Measurements from ENCODE around the gene MFSD8.

DNA sequence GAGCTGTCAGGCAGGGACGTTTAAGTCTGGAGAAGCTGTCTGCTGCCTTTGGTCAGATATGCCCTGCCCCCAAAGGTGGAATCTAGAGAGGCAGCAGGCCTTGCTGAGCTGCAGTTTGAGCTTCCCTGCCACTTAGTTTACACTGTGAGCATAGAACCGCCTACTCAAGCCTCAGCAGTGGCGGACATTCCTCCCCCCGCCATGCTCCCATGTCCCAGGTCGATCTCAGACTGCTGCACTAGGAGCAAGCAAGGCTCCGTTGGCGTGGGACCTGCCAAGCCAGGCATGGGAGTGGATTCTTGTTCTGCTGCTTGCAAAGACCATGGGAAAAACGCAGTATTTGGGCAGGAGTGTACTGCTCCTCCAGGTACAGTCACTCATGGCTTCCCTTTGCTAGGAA lies 59.9 kb downstream of the MFSD8 start:
- TF ChIP-seq, protein P1, sequence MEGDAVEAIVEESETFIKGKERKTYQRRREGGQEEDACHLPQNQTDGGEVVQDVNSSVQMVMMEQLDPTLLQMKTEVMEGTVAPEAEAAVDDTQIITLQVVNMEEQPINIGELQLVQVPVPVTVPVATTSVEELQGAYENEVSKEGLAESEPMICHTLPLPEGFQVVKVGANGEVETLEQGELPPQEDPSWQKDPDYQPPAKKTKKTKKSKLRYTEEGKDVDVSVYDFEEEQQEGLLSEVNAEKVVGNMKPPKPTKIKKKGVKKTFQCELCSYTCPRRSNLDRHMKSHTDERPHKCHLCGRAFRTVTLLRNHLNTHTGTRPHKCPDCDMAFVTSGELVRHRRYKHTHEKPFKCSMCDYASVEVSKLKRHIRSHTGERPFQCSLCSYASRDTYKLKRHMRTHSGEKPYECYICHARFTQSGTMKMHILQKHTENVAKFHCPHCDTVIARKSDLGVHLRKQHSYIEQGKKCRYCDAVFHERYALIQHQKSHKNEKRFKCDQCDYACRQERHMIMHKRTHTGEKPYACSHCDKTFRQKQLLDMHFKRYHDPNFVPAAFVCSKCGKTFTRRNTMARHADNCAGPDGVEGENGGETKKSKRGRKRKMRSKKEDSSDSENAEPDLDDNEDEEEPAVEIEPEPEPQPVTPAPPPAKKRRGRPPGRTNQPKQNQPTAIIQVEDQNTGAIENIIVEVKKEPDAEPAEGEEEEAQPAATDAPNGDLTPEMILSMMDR (conservative IDR thresholded peaks at IDR 0.05 in 1 of 2, IDR thresholded peaks at IDR 0.05 in 1 of 2; ENCODE audit: low read depth in 1 of 2, low read length in 2 of 2): no peak
- no peak for TF ChIP-seq EZH2 (IDR thresholded peaks at IDR 0.05; ENCODE audit: low read length, missing control alignments)

Data from fibroblast of lung (primary cell).